HG02885 (cell line): ENCODE measurements around the gene SYNE1.
"Not testable (repeated sequence)": the region's sequence is repeated elsewhere in the genome, so short reads cannot be mapped to it uniquely, and the experiment has no call there.

ENCODE experiments used
- ATAC-seq: cut with Tn5 transposase; IDR thresholded peaks from one replicate; pipeline ENCODE4 v1.9.1; 2021; ENCODE audit warnings: mild to moderate bottlenecking; ENCODE audit not compliant: unreplicated experiment, poor library complexity

Gene SYNE1

GRCh38 chr6:152329638-152330448 is 307.3 kb downstream of the SYNE1 start:
- no peak for ATAC-seq

- ATAC-seq: not testable (repeated sequence)
Measured at GRCh38 chr6:152328200-152328599, 309.0 kb downstream of the SYNE1 start.

GRCh38 chr6:152323376-152323775 is 313.8 kb downstream of the SYNE1 start:
- no peak for ATAC-seq

GRCh38 chr6:152318278-152318677 is 318.9 kb downstream of the SYNE1 start:
- ATAC-seq: no peak

GRCh38 chr6:152316024-152316423 is 321.1 kb downstream of the SYNE1 start:
- ATAC-seq: peak; percentile 32

GRCh38 chr6:152314483-152314832 is 322.7 kb downstream of the SYNE1 start:
- no peak for ATAC-seq

GRCh38 chr6:152313542-152314482 is 323.4 kb downstream of the SYNE1 start:
- ATAC-seq: no peak

- no peak for ATAC-seq
Measured at GRCh38 chr6:152312434-152312833, 324.7 kb downstream of the SYNE1 start.

GRCh38 chr6:152310371-152310954 is 326.7 kb downstream of the SYNE1 start:
- no peak for ATAC-seq

GRCh38 chr6:152309648-152310047 is 327.5 kb downstream of the SYNE1 start:
- ATAC-seq: peak; percentile 73

- no peak for ATAC-seq
Measured at GRCh38 chr6:152309006-152309405, 328.2 kb downstream of the SYNE1 start.

- no peak for ATAC-seq
Measured at GRCh38 chr6:152308306-152308705, 328.9 kb downstream of the SYNE1 start.

- ATAC-seq: no peak
Measured at GRCh38 chr6:152305672-152306071, 331.5 kb downstream of the SYNE1 start.

- peak; percentile 90 for ATAC-seq
Measured at GRCh38 chr6:152301765-152302568, 335.2 kb downstream of the SYNE1 start.

GRCh38 chr6:152301021-152301764 is 336.0 kb downstream of the SYNE1 start:
- peak; percentile 26 for ATAC-seq

- no peak for ATAC-seq
Measured at GRCh38 chr6:152300517-152300916, 336.6 kb downstream of the SYNE1 start.

GRCh38 chr6:152298848-152299735 is 338.1 kb downstream of the SYNE1 start:
- no peak for ATAC-seq

GRCh38 chr6:152298055-152298647 is 339.0 kb downstream of the SYNE1 start:
- no peak for ATAC-seq
